Mesenchymal stem cell (in vitro differentiated cells and primary cell): ENCODE measurements around the gene FADS2.

Source experiments
- DNase-seq: peaks from one replicate; pipeline ENCODE4 v3.0.0-alpha.2; 2013
- H2AFZ ChIP-seq: one replicate; pipeline ENCODE4 v1.6.1; 2013; ENCODE audit warnings: low read depth, mild to moderate bottlenecking, control low read depth, inconsistent platforms, low read length, moderate library complexity
- H2AK5ac ChIP-seq: 2 replicates; pipeline ENCODE4 v1.6.1; 2013; ENCODE audit warnings: low read length, moderate library complexity, mild to moderate bottlenecking, inconsistent platforms; ENCODE audit not compliant: severe bottlenecking
- H2BK120ac ChIP-seq: one replicate; pipeline ENCODE4 v1.6.1; 2013; ENCODE audit warnings: low read depth, mild to moderate bottlenecking, inconsistent platforms, low read length, moderate library complexity
- H2BK12ac ChIP-seq, 2 experiments: one replicate each; pipeline ENCODE4 v1.6.1; 2013; ENCODE audit warnings: inconsistent platforms in 2 of 2, low read length in 2 of 2, mild to moderate bottlenecking in 2 of 2, moderate library complexity in 2 of 2, control low read depth in 1 of 2
- H2BK15ac ChIP-seq: one replicate; pipeline ENCODE4 v1.6.1; 2013; ENCODE audit warnings: mild to moderate bottlenecking, low read depth, inconsistent platforms; ENCODE audit not compliant: poor library complexity, severe bottlenecking
- H2BK5ac ChIP-seq: 2 replicates; pipeline ENCODE4 v1.6.1; 2013; ENCODE audit warnings: low read depth, mild to moderate bottlenecking, low read length, control low read depth, inconsistent platforms; ENCODE audit not compliant: poor library complexity, severe bottlenecking
- H3K14ac ChIP-seq, 2 experiments: one replicate each; pipeline ENCODE4 v1.6.1; 2013; ENCODE audit warnings: inconsistent platforms in 2 of 2, low read length in 2 of 2, control low read depth in 1 of 2, mild to moderate bottlenecking in 1 of 2, moderate library complexity in 1 of 2
- H3K18ac ChIP-seq, 2 experiments: one replicate each; pipeline ENCODE4 v1.6.1; 2013; ENCODE audit warnings: inconsistent platforms in 2 of 2, low read length in 2 of 2, control low read depth in 1 of 2, low read depth in 1 of 2, mild to moderate bottlenecking in 1 of 2
- H3K23ac ChIP-seq, 2 experiments: one replicate each; pipeline ENCODE4 v1.6.1; 2013; ENCODE audit warnings: inconsistent platforms in 2 of 2, low read length in 2 of 2, mild to moderate bottlenecking in 2 of 2, moderate library complexity in 2 of 2, control low read depth in 1 of 2
- H3K27ac ChIP-seq: 2 replicates; pipeline ENCODE4 v1.5.1; 2013; ENCODE audit warnings: mild to moderate bottlenecking, moderate library complexity, low read length, control low read depth, inconsistent platforms; ENCODE audit not compliant: poor library complexity, severe bottlenecking
- H3K27me3 ChIP-seq, 2 experiments: 2 replicates each; pipeline versions ENCODE4 v1.6.1 to v1.7.0; 2013; ENCODE audit warnings: low read length in 2 of 2, mild to moderate bottlenecking in 2 of 2, moderate library complexity in 2 of 2, control low read depth in 1 of 2, inconsistent platforms in 1 of 2; ENCODE audit not compliant: control insufficient read depth in 1 of 2, insufficient read depth in 1 of 2
- H3K36me3 ChIP-seq, 2 experiments: 2 replicates each; pipeline versions ENCODE4 v1.6.1 to v1.7.0; 2013; ENCODE audit warnings: low read length in 2 of 2, control low read depth in 1 of 2, inconsistent platforms in 1 of 2, low read depth in 1 of 2, mild to moderate bottlenecking in 1 of 2; ENCODE audit not compliant: insufficient read depth in 2 of 2, control insufficient read depth in 1 of 2
- H3K4ac ChIP-seq, 2 experiments: one replicate each; pipeline ENCODE4 v1.6.1; 2013; ENCODE audit warnings: inconsistent platforms in 2 of 2, low read length in 2 of 2, mild to moderate bottlenecking in 2 of 2, moderate library complexity in 2 of 2, control low read depth in 1 of 2, low read depth in 1 of 2
- H3K4me1 ChIP-seq: 2 replicates; pipeline ENCODE4 v1.6.1; 2013; ENCODE audit warnings: low read depth, low read length, control low read depth; ENCODE audit not compliant: control insufficient read depth, insufficient read depth
- H3K4me2 ChIP-seq: 2 replicates; pipeline ENCODE4 v1.6.1; 2013; ENCODE audit warnings: low read length, mild to moderate bottlenecking, inconsistent platforms; ENCODE audit not compliant: poor library complexity, severe bottlenecking
- H3K4me3 ChIP-seq, 2 experiments: 2 replicates each; pipeline versions ENCODE4 v1.5.1 to v1.7.0; 2013; ENCODE audit warnings: low read length in 2 of 2, mild to moderate bottlenecking in 2 of 2, control low read depth in 1 of 2, low read depth in 1 of 2; ENCODE audit not compliant: insufficient read depth in 1 of 2
- H3K79me1 ChIP-seq: replicated peaks from 2 replicates; pipeline ENCODE4 v1.6.1; 2013; ENCODE audit warnings: mild to moderate bottlenecking, control low read depth, low read length, inconsistent platforms; ENCODE audit not compliant: poor library complexity, severe bottlenecking
- H3K9ac ChIP-seq: 2 replicates; pipeline ENCODE4 v1.7.0; 2013; ENCODE audit warnings: mild to moderate bottlenecking, low read length, moderate library complexity
- H3K9me3 ChIP-seq: 2 replicates; pipeline ENCODE4 v1.7.0; 2013; ENCODE audit warnings: mild to moderate bottlenecking, low read length; ENCODE audit not compliant: control insufficient read depth
- H4K8ac ChIP-seq: one replicate; pipeline ENCODE4 v1.6.1; 2013; ENCODE audit warnings: inconsistent platforms, mild to moderate bottlenecking, low read length, moderate library complexity
- H4K91ac ChIP-seq: one replicate; pipeline ENCODE4 v1.6.1; 2013; ENCODE audit warnings: mild to moderate bottlenecking, low read length, inconsistent platforms
- WGBS: methylation state at CpG from one replicate; pipeline ENCODE4 v1.1.7; 2013; ENCODE audit warnings: mixed read lengths; 5-methylcytosine and 5-hydroxymethylcytosine counted together

FADS2 gene

GRCh38 chr11:61888590-61888989 lies 60.5 kb downstream of the FADS2 start:
- Histone ChIP-seq H3K4me3 (no peak overlapping the region), H3K27me3 (no peaks in the 10 kb centered on the region), H4K91ac (peak overlapping the region; percentile 89), H2BK12ac (peak overlapping the region in 1 of 2 experiments; percentile 7), H4K8ac (peak overlapping the region; percentile 4), H2BK120ac (peak overlapping the region; percentile 39), H3K14ac (no peak overlapping the region), H3K9ac (no peak overlapping the region), H2AK5ac (no peak overlapping the region), H3K4me1 (peaks cover 27% of the 10 kb centered on the region), H3K18ac (peak overlapping the region; percentile 6 to 37), H3K36me3 (peaks cover 0 to 21% of the 10 kb centered on the region in 2 experiments), H3K27ac (peak overlapping the region; percentile 38), H2BK15ac (no peak overlapping the region), H2BK5ac (no peak overlapping the region), H3K79me1 (peaks cover 35% of the 10 kb centered on the region), H2AFZ (no peak overlapping the region), H3K23ac (no peak overlapping the region), H3K9me3 (no peaks in the 10 kb centered on the region), H3K4ac (peak overlapping the region; percentile 22 to 80), H3K4me2 (no peak overlapping the region)
- DNase-seq = no peak
- 88% methylated on average over 12 of the region's 12 CpGs for WGBS

DNA sequence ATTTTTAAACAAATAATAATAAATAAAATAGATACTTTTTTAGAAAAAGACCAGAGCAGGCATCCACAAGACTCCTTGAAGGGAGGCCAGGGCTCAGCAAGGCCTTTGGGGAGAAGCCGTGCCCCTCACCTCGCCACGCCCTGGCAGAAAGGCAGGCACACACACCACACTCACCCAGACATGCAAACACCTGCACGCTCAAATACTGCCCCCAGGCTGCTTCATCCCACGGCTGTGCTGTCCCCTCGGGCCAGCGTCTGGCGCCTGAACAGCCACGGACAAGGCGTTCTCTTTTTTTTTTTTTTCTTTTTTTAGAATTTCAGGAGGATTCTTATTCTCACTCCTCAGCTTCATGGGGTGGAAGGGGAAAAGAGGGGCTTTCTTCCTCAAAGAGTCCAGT lies 61.7 kb downstream of the FADS2 start:
- Histone ChIP-seq H2AFZ (no peak overlapping the region), H3K27me3 (no peaks in the 10 kb centered on the region), H3K36me3 (peaks cover 0 to 14% of the 10 kb centered on the region in 2 experiments), H2BK5ac (no peak overlapping the region), H2AK5ac (peak overlapping the region; percentile 33), H2BK120ac (no peak overlapping the region), H3K4me1 (peaks cover 27% of the 10 kb centered on the region), H4K8ac (peak overlapping the region; percentile 10), H3K18ac (no peak overlapping the region), H3K14ac (no peak overlapping the region), H3K23ac (no peak overlapping the region), H3K4me2 (peak overlapping the region; percentile 64), H3K9ac (no peak overlapping the region), H3K27ac (no peak overlapping the region), H2BK12ac (peak overlapping the region in 1 of 2 experiments; percentile 92), H3K9me3 (no peaks in the 10 kb centered on the region), H3K79me1 (peaks cover 28% of the 10 kb centered on the region), H3K4me3 (peak overlapping the region in 1 of 2 experiments; percentile 93), H3K4ac (no peak overlapping the region), H2BK15ac (no peak overlapping the region), H4K91ac (no peak overlapping the region)
- 95% methylated on average over 8 of the region's 10 CpGs for WGBS
- DNase-seq = no peak

DNA sequence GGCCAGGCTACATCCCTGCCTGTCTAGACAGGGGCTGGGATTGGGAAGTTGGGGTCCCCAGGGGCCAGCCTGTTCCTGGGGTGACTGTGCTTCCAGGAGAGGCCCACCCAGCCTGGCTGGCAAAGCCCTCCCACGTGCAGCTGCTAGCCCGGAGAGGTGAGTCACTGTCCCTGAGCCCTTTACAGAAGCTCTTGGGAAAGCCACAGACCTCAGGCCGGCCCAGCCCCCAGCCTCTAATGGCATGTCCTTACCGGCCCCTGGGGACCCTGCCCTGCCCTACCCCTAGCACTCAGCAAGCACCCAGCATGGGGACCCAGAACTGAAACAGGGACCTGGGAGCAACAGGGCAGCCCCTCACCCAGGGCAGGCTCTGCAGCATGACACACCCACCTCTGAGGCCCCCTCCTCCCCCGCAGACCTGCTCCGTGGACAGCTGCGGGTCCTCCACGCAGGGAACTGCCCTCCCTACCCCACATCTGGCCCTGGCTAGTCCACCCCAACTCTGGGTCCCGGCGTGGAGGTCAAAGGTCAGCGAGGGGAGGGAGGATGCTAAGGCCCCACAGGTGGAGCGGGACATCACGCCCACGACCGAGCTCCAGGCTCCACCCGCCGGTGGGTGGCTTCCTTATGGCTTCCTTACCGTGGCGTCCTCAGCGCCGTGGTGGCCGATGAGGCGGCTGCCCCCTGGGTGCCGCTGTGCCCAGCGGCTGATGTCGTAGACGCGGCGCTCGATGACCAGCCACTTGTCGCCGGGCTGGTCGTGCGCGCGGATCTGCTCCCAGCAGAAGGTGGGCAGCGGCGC lies 62.6 kb downstream of the FADS2 start:
- WGBS = 0% methylated on average over 21 of the region's 38 CpGs
- no peaks in the 10 kb centered on the region for H3K9me3 ChIP-seq
- H3K14ac ChIP-seq = peak overlapping the region; percentile 8 to 82
- H3K23ac ChIP-seq = peak overlapping the region in 1 of 2 experiments; percentile 70
- H4K91ac ChIP-seq = peak overlapping the region; percentile 48
- H3K4ac ChIP-seq = peak overlapping the region; percentile 19 to 71
- H3K27ac ChIP-seq = no peak overlapping the region
- H3K4me3 ChIP-seq = peak overlapping the region; percentile 89 to 93
- H2BK15ac ChIP-seq = peak overlapping the region; percentile 85
- H4K8ac ChIP-seq = peak overlapping the region; percentile 39
- no peak overlapping the region for H2BK5ac ChIP-seq
- no peak overlapping the region for H2BK120ac ChIP-seq
- peak overlapping the region; percentile 46 to 78 for H3K18ac ChIP-seq
- H2AFZ ChIP-seq = peak overlapping the region; percentile 97
- peaks cover 6 to 10% of the 10 kb centered on the region in 2 experiments for H3K36me3 ChIP-seq
- DNase-seq = peak; percentile 90
- H3K9ac ChIP-seq = peak overlapping the region; percentile 88
- peak overlapping the region in 1 of 2 experiments; percentile 92 for H2BK12ac ChIP-seq
- peak overlapping the region; percentile 33 for H2AK5ac ChIP-seq
- H3K27me3 ChIP-seq = no peaks in the 10 kb centered on the region
- H3K4me1 ChIP-seq = peaks cover 27% of the 10 kb centered on the region
- H3K79me1 ChIP-seq = peaks cover 24% of the 10 kb centered on the region
- peak overlapping the region; percentile 64 for H3K4me2 ChIP-seq

GRCh38 chr11:61891331-61892084 lies 63.4 kb downstream of the FADS2 start, which contains the start of gene FADS3:
Gene FADS3 (minus strand): TSS chr11:61891545. CDS start chr11:61891381, 164 bp downstream.
- peak within 1 kb of the TSS; percentile 8 to 82 for H3K14ac ChIP-seq
- peak within 1 kb of the TSS; percentile 46 to 78 for H3K18ac ChIP-seq
- H3K4ac ChIP-seq = peak within 1 kb of the TSS; percentile 19 to 71
- no peak within 1 kb of the TSS for H3K27ac ChIP-seq
- peak within 1 kb of the TSS; percentile 85 for H2BK15ac ChIP-seq
- H3K23ac ChIP-seq = peak within 1 kb of the TSS in 1 of 2 experiments; percentile 70
- peaks cover 16% of the 10 kb centered on the region for H3K79me1 ChIP-seq
- H2BK12ac ChIP-seq = peak within 1 kb of the TSS in 1 of 2 experiments; percentile 92
- H3K4me2 ChIP-seq = peak within 1 kb of the TSS; percentile 97
- H3K9ac ChIP-seq = peak within 1 kb of the TSS; percentile 88
- peaks cover 27% of the 10 kb centered on the region for H3K4me1 ChIP-seq
- no peak within 1 kb of the TSS for H2BK5ac ChIP-seq
- DNase-seq = peak; percentile 84
- H2AFZ ChIP-seq = peak within 1 kb of the TSS; percentile 97
- no peaks in the 10 kb centered on the region for H3K9me3 ChIP-seq
- peak within 1 kb of the TSS; percentile 77 for H2BK120ac ChIP-seq
- peak within 1 kb of the TSS; percentile 48 for H4K91ac ChIP-seq
- H3K36me3 ChIP-seq = peaks cover 2 to 13% of the 10 kb centered on the region in 2 experiments
- WGBS = 4% methylated on average over 42 of the region's 96 CpGs
- peak within 1 kb of the TSS; percentile 89 to 93 for H3K4me3 ChIP-seq
- H3K27me3 ChIP-seq = no peaks in the 10 kb centered on the region
- H4K8ac ChIP-seq = peak within 1 kb of the TSS; percentile 49
- H2AK5ac ChIP-seq = peak within 1 kb of the TSS; percentile 33
